Measurements from ENCODE around the gene MSRB3. TPM values are rescaled to one million over a fixed set of nuclear protein-coding genes. Genes with fewer than 3 reads are reported as not detected.

The MSRB3 gene
- total and polyA plus RNA-seq, 2 of the 8 experiments (the other 6 are each of a cell fraction or from before 2014, with no cell fraction given), result 0.32 to 1.2 TPM

- Histone ChIP-seq H4K91ac (replicated peaks; ENCODE audit: insufficient read length, low read length) (no peak overlapping the region), H2BK15ac (ENCODE audit: low read length) (no peak overlapping the region), H3K4me2 (ENCODE audit: insufficient read depth in 1 of 2, low read depth in 2 of 2, low read length in 2 of 2) (no peak overlapping the region)
- TF ChIP-seq SIRT6 (IDR thresholded peaks at IDR 0.05; ENCODE audit: low read length) (no peak), TAF1 (IDR thresholded peaks at IDR 0.05; ENCODE audit: low read depth, low read length) (no peak), TCF12 (IDR thresholded peaks at IDR 0.05; ENCODE audit: low read depth, low read length) (no peak), CTBP2 (IDR thresholded peaks at IDR 0.05; ENCODE audit: borderline replicate concordance, insufficient read depth, insufficient read length, low read length) (no peak), NANOG (IDR thresholded peaks at IDR 0.05; ENCODE audit: insufficient read depth, low read depth, low read length, poor library complexity, severe bottlenecking) (no peak), ATF2 (IDR thresholded peaks at IDR 0.05; ENCODE audit: low read length) (no peak), ZNF274 (IDR thresholded peaks at IDR 0.05; ENCODE audit: borderline replicate concordance, extremely low read depth, low read length) (no peak), HDAC6 (IDR thresholded peaks at IDR 0.05; ENCODE audit: low read depth, low read length) (no peak), POLR2A (IDR thresholded peaks at IDR 0.05; ENCODE audit: control extremely low read depth in 1 of 2, low read depth in 2 of 2, low read length in 2 of 2) (no peak), KDM4A (IDR thresholded peaks at IDR 0.05; ENCODE audit: low read depth, low read length, severe bottlenecking) (no peak), JUND (IDR thresholded peaks at IDR 0.05; ENCODE audit: low read length) (no peak), GTF2F1 (IDR thresholded peaks at IDR 0.05; ENCODE audit: borderline replicate concordance, low read depth, low read length) (no peak), BCL11A (IDR thresholded peaks at IDR 0.05; ENCODE audit: low read depth in 2 of 2, low read length in 2 of 2) (no peak), RXRA (IDR thresholded peaks at IDR 0.05; ENCODE audit: insufficient read depth, low read depth, low read length) (no peak)
Observed at GRCh38 chr12:65432651-65433050, 154.2 kb downstream of the MSRB3 start.

More at GRCh38 chr12:65432651-65433050, 154.2 kb downstream of the MSRB3 start:
- no peak overlapping the region for H2BK12ac ChIP-seq (ENCODE audit: low read depth, low read length)
- H3K27me3 ChIP-seq (replicated peaks in 1 of 4; ENCODE audit: control insufficient read depth in 3 of 4, extremely low read depth in 1 of 4, insufficient read depth in 3 of 4, low read length in 3 of 4), result no peaks in the 10 kb centered on the region
- no peak overlapping the region for H3K56ac ChIP-seq (replicated peaks; ENCODE audit: insufficient read length, low read depth, low read length)
- no peak for FAIRE-seq
- H3K23ac ChIP-seq (ENCODE audit: insufficient read length), result no peak overlapping the region
- no peaks in the 10 kb centered on the region for H3K4me1 ChIP-seq (replicated peaks in 1 of 4; ENCODE audit: control insufficient read depth in 3 of 4, insufficient read depth in 4 of 4, low read length in 3 of 4)
- H4K20me1 ChIP-seq (replicated peaks in 1 of 2; ENCODE audit: control insufficient read depth in 1 of 2, insufficient read depth in 2 of 2, low read length in 2 of 2), result no peaks in the 10 kb centered on the region
- H3K4ac ChIP-seq (replicated peaks; ENCODE audit: insufficient read length, low read depth, low read length), result no peak overlapping the region
- H2BK5ac ChIP-seq (ENCODE audit: low read depth, low read length), result no peak overlapping the region
- H4K8ac ChIP-seq (ENCODE audit: extremely low read depth, insufficient read depth, low read length), result no peak overlapping the region
- no peak overlapping the region for H3K27ac ChIP-seq (ENCODE audit: low read depth, low read length)
- H3K23me2 ChIP-seq (ENCODE audit: low read depth, low read length), result no peaks in the 10 kb centered on the region
- no peaks in the 10 kb centered on the region for H3K9me3 ChIP-seq (ENCODE audit: insufficient read depth in 2 of 2, low read depth in 1 of 2, low read length in 1 of 2)
- H3K4me3 ChIP-seq (ENCODE audit: extremely low read depth in 1 of 4, insufficient read depth in 2 of 4, low read depth in 3 of 4, low read length in 4 of 4), result no peak overlapping the region
- no peaks in the 10 kb centered on the region for H3K79me1 ChIP-seq (ENCODE audit: low read depth, low read length)
- H4K5ac ChIP-seq (ENCODE audit: insufficient read length, low read depth, low read length), result no peak overlapping the region
- H2AFZ ChIP-seq (ENCODE audit: low read length), result no peak overlapping the region
- no peak overlapping the region for H3K9ac ChIP-seq (replicated peaks in 1 of 4; ENCODE audit: extremely low read depth in 1 of 4, low read depth in 3 of 4, low read length in 3 of 4)
- H3K18ac ChIP-seq (ENCODE audit: extremely low read depth, low read length), result no peak overlapping the region
- CTCF ChIA-PET (ENCODE audit: partially characterized antibody), result interaction anchor here (0.6 kb wide), 1 partner anchor 873 kb away, joined by 3 read pairs; no protein-coding TSS in a partner anchor
- no peak overlapping the region for H2BK120ac ChIP-seq (replicated peaks; ENCODE audit: low read depth, low read length)
- no peaks in the 10 kb centered on the region for H3K79me2 ChIP-seq (ENCODE audit: control insufficient read depth in 1 of 2, insufficient read depth in 2 of 2, low read length in 2 of 2)
- H3K36me3 ChIP-seq (ENCODE audit: control insufficient read depth in 2 of 4, insufficient read depth in 4 of 4, low read length in 3 of 4), result no peaks in the 10 kb centered on the region
- no peak overlapping the region for H2AK5ac ChIP-seq (ENCODE audit: low read depth, low read length)
- 0% methylated on average over 1 of the region's 1 CpG; no CpG with 5 or more reads in 1 of the 2 experiments for WGBS, 2 experiments (ENCODE audit: extremely low coverage in 1 of 2, insufficient coverage in 1 of 2, insufficient read length in 1 of 2, insufficient replicate concordance in 2 of 2, low coverage in 1 of 2, low lambda C conversion rate in 2 of 2, missing lambda C conversion rate in 1 of 2)
- POLR2A ChIA-PET (ENCODE audit: partially characterized antibody), result interaction anchor here (0.6 kb wide), 1 partner anchor 175 kb away, joined by 3 read pairs; no protein-coding TSS in a partner anchor
- no peak overlapping the region for H2BK20ac ChIP-seq (ENCODE audit: low read length)
- DNase-seq (ENCODE audit: low read depth in 1 of 2, low spot score in 2 of 2), result no peak
- no peak overlapping the region for H3K14ac ChIP-seq (ENCODE audit: insufficient read length)
